HG03378 (cell line): ENCODE results near the gene FEN1.
A peak's percentile ranks its signal among the peaks of the same experiment; 100 is the strongest.

Experiments
- ATAC-seq: cut with Tn5 transposase; IDR thresholded peaks from one replicate; pipeline ENCODE4 v1.9.1; 2021; ENCODE audit warnings: mild to moderate bottlenecking, moderate library complexity; ENCODE audit not compliant: unreplicated experiment

The FEN1 gene, protein sequence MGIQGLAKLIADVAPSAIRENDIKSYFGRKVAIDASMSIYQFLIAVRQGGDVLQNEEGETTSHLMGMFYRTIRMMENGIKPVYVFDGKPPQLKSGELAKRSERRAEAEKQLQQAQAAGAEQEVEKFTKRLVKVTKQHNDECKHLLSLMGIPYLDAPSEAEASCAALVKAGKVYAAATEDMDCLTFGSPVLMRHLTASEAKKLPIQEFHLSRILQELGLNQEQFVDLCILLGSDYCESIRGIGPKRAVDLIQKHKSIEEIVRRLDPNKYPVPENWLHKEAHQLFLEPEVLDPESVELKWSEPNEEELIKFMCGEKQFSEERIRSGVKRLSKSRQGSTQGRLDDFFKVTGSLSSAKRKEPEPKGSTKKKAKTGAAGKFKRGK

DNA sequence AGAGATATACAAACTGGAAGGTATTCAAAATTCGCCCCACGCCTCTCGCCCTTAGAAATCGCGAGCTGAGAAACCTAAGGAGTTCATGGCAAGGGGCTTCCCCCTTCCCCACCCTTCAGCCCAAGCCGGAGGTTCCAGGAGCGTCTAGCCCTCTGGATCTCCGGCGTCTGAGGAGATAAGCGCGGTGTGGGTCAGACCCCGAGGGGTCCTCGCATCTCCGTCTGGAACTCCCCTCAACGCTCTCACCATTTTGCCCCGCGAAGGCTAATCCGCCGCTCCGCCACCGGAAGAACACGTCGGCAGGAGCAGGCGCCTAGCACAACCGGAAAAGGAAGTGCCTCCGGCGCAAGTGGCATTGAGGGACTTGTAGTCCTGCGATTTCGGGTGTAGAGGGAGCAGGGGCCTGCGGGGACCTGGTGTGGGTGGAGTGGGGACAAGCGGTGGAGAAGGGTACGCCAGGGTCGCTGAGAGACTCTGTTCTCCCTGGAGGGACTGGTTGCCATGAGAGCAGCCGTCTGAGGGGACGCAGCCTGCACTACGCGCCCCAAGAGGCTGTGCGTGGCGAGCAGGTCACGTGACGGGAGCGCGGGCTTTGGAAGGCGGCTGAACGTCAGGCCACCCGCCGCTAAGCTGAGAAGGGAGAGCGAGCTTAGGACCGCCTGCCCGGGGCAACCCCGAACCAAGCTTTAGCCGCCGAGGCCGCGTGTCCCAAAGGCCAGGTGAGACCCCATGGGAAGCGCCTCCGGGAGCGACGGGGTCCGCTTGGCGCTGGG, at the start of gene FEN1, which contains the start of gene TMEM258:
TSS of gene FEN1 (plus strand) at position 602 of the 773 bp plus-strand sequence. CDS start 2,451 bp downstream, outside the sequence.
TSS of gene TMEM258 (minus strand) at position 290 of the 773 bp plus-strand sequence. CDS start at position 249, 41 bp downstream.
- ATAC-seq, result peak; percentile 65

DNA sequence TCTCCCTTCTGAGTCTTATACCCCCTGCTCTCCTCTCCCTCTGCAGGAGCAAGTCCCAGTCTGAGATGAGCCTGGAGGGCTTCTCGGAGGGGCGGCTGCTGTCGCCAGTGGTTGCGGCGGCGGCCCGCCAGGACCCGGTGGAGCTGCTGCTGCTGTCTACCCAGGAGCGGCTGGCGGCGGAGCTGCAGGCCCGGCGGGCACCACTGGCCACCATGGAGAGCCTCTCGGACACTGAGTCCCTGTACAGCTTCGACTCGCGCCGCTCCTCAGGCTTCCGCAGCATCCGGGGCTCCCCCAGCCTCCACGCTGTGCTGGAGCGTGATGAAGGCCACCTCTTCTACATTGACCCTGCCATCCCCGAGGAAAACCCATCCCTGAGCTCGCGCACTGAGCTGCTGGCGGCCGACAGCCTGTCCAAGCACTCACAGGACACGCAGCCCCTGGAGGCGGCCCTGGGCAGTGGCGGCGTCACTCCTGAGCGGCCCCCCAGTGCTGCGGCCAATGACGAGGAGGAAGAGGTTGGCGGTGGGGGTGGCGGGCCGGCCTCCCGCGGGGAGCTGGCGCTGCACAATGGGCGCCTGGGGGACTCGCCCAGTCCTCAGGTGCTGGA, 49.1 kb upstream of the FEN1 start:
- no peak for ATAC-seq

DNA sequence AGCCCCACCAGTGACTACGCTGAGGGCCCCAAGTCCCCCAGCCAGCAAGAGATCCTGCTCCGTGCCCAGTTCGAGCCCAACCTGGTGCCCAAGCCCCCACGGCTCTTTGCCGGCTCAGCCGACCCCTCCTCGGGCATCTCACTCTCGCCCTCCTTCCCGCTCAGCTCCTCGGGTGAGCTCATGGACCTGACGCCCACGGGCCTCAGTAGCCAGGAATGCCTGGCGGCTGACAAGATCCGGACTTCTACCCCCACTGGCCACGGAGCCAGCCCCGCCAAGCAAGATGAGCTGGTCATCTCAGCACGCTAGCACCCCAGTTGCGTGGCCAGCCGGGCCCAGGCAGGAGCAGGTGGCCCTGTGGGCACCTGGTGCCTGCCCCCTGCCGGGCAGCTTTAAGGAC, 48.5 kb upstream of the FEN1 start:
- ATAC-seq, result no peak

DNA sequence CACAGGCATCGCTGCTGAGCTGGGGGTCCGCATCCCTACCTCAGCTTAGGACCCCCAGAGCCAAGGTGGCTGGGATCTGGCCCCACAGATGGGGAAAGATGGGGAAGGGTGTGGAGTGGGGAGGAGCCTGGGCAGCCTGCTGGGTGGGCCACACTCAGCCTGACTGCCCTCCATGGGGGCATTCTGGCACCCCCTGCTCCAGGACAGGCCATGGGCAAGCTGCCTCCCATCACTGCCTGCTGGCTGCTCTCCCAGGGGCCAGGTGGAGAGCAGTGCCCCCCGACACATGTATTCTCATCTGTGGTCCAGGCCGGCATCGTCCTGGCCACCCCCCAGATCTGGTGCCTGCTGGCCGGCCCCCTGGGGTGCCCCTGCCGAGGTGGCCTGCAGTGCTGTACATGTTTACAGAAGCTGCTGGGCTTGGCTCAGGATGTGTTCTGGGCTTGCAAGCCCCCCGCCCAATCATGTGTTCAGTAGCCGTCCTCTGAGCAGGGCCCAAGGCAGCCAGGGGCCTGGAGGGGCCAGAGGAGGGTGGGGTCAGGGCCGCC, 48.0 kb upstream of the FEN1 start:
- no peak for ATAC-seq

DNA sequence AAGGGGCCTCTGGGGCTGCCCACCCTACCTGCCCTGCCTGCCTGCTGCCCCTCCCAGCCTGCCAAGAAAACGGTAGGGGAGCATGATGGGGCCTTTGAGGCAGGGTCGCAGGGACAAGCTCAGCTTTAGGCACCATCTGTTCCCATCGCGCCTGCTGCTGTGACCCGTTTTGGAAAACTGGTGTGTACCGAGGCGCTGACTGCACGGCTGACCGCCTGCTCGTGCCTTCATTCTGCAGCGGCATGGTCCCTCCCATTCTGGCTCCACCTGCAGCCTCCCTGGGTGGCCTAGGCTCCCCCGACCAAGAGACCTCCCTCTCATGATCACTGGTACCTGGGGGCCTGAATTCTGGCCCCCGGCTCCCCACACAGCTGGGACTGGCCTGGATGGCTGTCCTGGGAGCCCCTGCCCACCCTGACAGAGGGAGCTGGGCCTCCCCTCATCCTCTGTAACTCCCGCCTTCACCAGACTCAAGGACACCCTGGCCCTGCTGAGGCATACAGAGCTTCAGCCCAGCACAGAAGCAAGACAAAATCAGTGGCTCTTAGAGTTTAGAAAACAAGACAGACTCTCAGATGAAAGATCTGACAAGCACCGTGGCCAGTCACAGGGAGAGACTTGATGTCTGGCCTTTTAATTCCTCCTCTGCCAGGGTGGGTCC, 46.8 kb upstream of the FEN1 start:
- no peak for ATAC-seq

DNA sequence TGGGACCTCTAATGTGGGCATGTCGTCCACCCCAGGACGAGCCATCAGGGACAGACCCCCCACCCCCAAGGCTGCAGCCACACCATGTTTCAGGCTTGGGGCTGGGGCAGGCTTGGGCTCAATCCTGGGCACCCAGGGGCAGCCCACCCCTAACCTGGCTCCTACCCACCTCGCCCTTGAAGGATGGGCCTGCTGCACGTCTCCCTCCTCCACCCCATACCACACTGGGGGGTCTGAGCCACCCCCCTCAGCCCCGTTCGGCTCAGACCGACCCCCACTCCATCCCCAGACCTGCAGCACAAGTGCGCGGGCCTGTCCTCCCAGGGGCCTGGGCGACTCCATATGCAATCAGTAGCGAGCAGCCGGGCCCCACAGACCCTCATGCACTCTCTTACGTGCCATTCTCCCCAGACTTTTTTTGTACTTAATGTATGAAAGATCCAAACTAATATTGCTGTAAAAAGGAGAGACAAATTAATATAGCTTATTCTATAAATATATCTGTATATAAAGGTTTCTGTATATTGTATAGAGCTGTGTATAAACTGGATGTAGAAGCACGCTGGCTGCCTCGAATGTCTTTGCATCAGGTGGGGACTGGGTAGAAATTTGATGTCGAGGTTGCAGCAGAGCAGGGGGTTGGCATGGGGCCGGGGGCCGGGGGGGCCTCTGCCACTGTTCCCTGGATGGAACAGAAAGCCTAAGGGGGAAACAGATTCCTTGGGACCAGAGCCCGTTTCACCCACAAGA, 46.1 kb upstream of the FEN1 start:
- no peak for ATAC-seq

DNA sequence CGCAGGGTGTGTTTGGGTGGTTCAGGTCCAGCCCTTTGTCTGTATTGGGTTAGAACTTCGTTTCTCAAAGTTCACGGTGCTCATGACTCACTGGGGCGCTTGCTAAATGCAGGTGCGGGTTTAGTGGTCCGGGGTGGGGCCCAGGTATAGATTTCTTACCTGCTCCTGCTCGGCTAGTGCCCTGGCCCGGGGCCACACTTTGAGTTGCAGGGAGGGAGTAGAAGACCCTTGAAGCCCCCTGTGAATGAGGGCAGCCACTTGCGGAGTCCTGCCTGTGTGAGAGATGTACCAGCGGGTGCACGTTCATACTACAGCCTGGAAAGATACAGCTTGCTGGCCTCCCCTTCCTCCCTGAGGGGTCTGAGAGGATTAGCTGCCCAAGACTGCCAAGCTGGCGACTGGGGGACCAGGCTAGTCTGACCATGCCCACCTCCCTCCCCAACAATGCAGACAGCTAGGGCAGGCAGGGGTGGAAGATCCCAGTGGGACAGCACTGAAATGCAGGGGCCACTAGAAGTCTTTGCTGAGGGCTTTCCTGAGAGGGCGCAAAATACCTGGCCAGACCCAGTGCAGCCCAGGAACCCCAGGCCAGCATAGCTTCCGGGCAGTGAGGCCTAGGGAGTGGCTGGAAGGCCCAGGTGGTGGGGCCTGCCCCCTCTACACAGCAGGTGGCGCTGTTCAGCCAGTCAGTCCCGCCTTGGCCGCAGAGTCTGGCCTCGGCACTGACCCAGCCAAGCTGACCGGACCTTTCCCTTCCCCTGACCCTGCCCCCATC, 45.3 kb upstream of the FEN1 start:
- no peak for ATAC-seq

DNA sequence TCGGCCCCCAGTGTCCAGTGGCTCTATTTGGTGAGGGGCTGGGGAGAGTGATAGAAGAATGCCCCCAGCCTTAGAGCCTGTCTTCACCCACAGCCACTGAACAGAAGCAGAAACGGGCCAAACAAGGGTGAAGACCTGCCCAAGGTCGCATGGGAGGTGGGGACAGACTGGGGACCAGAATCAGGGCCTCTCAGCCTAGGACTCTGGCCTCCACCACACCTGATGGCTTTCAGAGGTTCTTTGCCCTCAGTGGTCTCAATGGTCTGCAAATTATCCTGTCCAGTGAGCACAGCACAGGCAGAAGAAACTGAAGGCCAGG, 44.8 kb upstream of the FEN1 start:
- ATAC-seq, result no peak

DNA sequence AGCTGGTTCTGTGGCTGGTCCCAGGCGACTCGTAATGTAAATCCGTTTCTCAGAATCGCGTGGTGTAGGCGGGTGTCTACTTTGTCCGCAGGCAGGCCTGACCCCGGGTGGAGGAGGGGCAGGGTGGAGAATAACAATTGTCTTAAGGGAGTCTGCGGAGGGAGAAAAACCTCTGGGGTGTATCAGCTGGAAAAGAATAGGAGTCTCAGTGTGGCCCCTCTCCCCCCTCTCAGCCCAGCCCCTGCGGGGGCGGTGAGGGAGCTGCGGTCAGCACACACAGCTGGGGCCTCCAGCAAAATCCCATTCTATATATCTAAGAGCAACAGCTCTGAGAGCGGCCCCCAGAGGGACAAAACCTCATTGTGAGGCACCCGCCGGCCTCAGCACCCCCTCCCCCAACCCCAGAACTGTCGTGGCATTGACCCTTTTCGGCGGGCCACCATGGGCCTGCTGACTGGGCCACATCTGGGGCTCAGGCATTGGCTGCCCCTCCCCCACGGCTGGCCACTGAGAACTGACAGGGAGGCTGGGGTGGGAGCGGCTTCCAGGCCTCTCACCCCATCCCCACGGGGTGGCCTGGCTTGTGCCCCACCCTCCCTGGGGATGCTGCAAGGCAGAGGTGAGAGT, 43.0 kb upstream of the FEN1 start:
- ATAC-seq, result no peak

DNA sequence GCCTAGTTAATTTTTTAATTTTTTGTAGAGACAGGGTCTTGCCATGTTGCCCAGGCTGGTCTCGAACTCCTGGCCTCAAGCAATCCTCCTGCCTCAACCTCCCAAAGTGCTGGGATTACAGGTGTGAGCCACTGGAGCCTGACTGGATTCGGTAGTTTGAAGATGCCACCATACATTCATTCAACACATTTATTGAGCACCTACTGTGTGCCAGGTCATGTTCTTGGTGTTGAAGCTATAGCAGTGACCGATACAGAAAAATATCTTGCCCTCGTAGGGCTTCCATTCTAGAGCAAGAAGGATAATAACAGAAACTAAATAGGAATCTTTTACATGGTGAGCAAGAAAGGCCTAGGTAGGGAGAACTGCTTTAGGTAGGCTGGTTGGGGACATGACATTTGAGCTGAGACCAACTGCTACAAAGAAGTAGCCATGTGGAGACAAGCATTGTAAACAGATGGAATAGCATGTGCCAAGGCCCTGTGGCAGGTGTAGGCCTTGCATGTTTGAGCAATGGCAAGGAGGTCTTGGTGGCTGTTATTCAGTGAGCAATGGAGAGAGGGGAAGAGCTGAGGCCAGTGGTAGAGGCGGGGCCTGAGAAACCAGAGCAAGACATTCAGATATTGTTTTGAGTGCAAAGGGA, 42.0 kb upstream of the FEN1 start:
- ATAC-seq, result no peak

DNA sequence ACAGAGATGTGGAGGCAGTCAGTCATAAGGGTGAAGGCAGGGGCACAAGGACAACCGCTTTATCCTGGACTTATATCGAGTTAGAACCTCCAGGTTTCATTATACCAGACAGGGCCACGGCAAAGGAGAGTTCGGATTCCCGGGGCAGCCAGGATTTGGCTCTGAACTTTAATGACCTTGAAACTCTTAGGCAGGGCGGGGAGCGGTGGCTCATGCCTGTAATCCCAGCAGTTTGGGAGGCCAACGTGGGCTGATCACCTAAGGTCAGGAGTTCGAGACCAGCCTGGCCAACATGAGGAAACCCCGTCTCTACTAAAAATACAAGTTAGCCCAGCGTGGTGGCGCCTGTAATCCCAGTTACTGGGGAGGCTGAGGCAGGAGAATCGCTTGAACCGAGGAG, 41.3 kb upstream of the FEN1 start:
- no peak for ATAC-seq

DNA sequence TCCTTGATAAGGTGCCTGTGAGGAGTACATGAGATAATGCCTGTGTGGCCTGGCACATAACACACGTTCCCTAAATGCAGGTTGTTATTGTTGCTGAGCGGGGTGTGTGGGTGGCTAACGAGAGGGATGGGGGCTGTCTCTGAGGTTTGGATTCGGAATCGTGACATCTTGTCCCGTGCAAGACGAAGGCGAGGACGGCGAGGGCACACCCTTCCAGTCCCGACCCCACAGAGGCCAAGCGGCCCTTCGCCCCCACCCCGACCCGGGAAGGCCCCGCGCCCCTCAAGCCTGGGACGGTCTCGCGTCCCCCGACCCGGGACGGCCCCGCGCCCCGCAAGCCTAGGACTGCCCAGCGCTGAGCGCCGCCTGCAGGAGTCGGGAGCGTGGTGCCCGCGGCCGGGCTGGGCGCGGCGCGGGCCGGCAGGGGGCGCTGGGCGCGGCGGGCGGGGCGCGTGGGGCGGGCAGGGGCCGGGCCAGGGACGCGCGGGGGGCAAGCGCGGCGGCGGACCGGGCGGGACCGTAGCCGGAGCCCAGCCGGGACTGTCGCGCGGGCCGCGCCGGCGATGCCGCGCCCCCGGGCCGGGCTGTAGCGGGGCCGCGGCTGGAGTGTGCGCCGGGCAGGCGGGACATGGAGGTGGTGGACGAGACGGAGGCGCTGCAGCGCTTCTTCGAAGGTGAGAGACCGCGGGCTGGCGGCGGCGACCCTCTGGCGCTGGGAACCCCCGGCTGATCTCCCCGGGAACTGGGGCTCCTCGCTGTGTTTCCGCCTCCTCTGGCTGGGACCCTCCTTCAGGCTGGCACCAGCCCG, 40.4 kb upstream of the FEN1 start, which contains the start of gene MYRF:
TSS of gene MYRF (plus strand) at position 520 of the 808 bp plus-strand sequence. CDS start at position 629, 109 bp downstream.
- no peak for ATAC-seq

DNA sequence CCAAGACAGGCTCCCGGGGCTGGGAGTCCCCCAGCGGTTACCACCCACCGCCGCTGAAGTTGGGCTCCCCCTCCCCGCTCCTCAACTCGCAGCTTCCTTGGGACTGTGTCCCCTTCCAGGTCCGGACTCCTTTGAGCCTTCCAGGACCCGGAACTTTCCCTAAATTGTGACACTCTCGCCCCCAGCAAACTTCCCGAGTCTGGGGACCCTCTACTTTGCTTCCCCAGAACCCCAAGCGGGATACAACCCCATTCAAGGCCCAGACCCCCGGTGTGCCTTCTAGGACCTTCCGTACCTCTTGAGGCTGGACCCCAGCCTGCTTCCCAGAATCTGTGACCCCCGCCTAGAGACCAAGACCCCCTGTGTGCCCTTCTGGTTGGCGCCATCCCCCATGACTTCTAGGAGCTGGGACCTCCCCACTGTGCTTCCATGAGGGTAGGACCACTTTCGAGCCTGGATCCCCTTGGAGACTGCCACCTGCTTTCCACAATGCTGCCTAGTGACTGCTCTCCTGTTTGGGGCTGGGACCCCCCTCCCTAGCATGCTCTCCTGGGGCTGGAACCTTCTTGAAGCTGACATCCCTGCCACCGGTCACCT, 39.7 kb upstream of the FEN1 start:
- ATAC-seq, result no peak

DNA sequence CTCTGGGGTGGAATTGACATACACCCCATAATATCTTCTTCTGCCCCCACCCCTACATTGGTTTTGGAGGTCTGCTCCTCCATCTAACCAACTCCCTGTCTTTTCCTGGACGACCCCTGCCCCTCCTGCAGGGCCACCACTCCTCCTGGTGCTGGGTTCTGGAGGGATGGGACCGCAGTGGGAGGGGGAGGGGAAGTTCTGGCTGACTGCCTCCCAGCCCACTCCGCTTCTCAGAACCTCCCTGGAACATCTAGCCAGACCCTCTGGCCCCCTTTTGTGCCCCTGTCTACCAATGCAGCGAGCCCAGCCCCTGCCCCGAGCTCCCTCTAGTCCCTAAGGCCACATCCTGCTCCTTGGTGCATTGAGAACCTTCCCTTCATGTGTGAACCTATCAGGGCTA, 39.0 kb upstream of the FEN1 start:
- ATAC-seq, result no peak

DNA sequence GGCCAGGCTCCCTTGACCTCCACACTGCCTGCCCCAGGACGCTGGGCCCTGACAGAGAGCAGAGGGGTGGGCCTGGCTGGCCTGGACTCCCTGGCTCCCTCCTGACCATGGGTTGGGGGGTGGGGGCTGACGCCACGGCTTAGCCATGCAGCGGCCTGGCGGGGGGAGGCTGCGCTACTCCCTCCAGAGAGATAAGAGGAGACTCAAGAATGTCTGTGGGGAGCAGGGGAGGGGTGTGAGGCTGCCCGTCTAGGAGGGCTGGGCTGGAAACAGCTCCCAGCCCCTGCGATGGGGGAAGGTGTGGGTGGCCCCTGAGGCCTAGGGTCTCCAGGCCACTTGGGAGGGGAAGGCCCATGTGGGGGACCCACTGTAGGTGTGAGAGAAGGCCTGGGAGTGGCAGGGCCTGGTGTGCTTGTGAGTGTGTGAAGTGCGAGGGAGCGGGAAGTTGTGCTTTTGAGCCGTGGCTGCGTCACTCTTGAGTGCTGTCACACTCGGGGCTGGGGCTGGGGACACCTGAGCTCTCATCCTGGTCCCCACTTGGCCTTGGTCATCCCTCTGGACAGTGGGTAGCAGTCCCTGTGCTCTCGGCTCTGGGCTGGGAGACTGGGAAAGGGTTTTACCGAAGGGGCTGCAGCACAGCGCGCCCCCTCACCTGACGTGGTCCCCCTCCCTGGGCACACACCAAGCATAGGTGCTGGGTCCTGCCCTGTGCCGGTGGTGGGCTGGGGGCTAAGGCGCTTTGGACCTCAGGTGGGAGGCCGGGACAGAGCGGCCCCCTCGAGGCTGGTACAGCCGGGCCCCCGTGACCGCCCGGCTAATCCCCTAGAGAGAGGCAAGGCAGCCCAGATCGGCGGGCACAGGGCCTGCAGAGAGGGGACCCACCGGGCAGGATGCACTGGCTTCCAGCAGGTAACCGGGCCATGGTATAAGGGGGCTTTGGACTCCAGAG, 37.9 kb upstream of the FEN1 start:
- ATAC-seq, result no peak

DNA sequence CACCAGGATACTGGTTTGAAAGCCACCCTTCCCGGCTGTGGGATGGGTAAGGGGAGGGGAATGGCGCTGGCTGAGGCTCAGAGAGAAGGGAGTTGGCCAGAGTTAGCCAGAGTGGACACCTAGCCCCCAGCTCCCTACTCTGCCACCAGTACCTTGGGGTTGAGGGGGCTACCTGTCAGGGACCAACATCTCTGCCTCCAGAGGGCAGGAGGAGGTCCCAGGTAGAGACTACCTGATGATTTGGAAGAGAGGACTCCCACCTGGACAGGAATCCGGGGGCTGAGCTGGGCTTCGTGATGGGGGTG, 36.6 kb upstream of the FEN1 start:
- ATAC-seq, result no peak
